Activated T-helper 2 cell treated with anti-CD3 and anti-CD28 coated beads, Interferon-gamma antibody, Interleukin-2, Interleukin-4, amounts not matched to agents 10 μg/mL and 5 μg/mL and 100 μg/mL, durations not matched to agents 14 hours and 24 hours and 36 hours (primary cell): ENCODE results near the gene NRP1. TPM values are rescaled to one million over a fixed set of nuclear protein-coding genes. Genes with fewer than 3 reads are reported as not detected.
A peak's percentile ranks its signal among the peaks of the same experiment; 100 is the strongest.

Source experiments
- DNase-seq: peaks from one replicate; pipeline ENCODE4 v3.0.0; 2021; ENCODE audit warnings: low spot score
- H3K27ac Mint-ChIP-seq: one replicate; pipeline ENCODE4 v1.8.0; 2021; ENCODE audit warnings: mixed read lengths
- H3K27me3 Mint-ChIP-seq: one replicate; pipeline ENCODE4 v1.8.0; 2021; ENCODE audit warnings: low read depth, mixed read lengths
- H3K36me3 Mint-ChIP-seq: one replicate; pipeline ENCODE4 v1.8.0; 2021; ENCODE audit warnings: low read depth, mixed read lengths
- H3K4me1 Mint-ChIP-seq: one replicate; pipeline ENCODE4 v1.8.0; 2021; ENCODE audit warnings: low read depth, mixed read lengths
- H3K4me3 Mint-ChIP-seq: one replicate; pipeline ENCODE4 v1.8.0; 2021; ENCODE audit warnings: low read depth, mild to moderate bottlenecking, moderate library complexity, mixed read lengths
- H3K9me3 Mint-ChIP-seq: one replicate; pipeline ENCODE4 v1.8.0; 2021; ENCODE audit warnings: mixed read lengths
- intact Hi-C: fragments of 100-400 bp; cut with micrococcal nuclease; formaldehyde crosslinking; loops from one replicate; pipeline ENCODE4 v1.15.1; 2023
- total RNA-seq: library from RNA; stranded (reverse); gene quantifications from 2 replicates; pipeline ENCODE4 v1.2.3, GENCODE V29; 2022

The NRP1 gene
- total RNA-seq, 1 donor from 2014 or later = 6.1 TPM

- Mint-ChIP-seq H3K4me1 (no peaks in the 10 kb centered on the region), H3K27me3 (peaks cover 49% of the 10 kb centered on the region), H3K36me3 (no peaks in the 10 kb centered on the region), H3K4me3 (no peak overlapping the region), H3K9me3 (no peaks in the 10 kb centered on the region), H3K27ac (no peak overlapping the region)
- intact Hi-C loops = no loop called here
- DNase-seq = no peak
Observed at GRCh38 chr10:33274096-33274785, 60.2 kb downstream of the NRP1 start.

DNA sequence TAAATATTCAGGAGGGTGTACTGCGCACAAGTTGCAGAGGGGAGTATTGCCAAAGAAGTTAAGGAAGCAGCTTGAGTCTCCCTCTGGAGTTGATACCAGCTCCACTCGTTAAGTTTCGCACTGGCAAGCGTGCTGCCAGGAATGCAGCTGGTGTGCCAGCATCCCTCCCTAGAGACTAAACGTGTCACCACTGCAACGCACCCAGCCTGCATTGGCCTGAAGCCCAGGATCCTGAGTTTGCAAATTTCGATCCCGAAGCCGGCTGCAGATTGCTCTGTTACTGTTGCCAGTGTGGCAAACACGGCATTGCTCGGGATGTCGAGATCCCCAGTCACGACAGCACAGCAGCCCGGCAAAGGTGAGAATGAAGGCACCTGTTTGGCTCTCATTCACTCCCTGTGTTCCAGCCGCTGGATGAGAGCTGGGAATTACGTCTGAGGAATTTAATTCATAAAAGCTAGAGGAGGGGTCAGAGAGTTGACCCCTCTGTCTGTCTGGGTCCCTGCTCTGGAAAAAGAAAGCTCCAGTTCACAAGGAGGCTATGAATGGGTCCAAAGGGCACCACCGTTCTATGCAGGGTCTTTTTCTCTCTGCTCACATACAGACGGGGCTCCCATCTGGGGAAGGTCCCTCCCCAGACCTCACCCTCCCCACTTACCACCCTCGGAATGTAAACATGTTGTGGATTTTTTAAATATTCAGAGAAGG is 61.0 kb downstream of the NRP1 start:
- H3K9me3 Mint-ChIP-seq = no peaks in the 10 kb centered on the region
- H3K27me3 Mint-ChIP-seq = peaks cover 56% of the 10 kb centered on the region
- no peaks in the 10 kb centered on the region for H3K4me1 Mint-ChIP-seq
- H3K36me3 Mint-ChIP-seq = no peaks in the 10 kb centered on the region
- no peak overlapping the region for H3K27ac Mint-ChIP-seq
- no peak for DNase-seq
- intact Hi-C loops = no loop called here
- H3K4me3 Mint-ChIP-seq = no peak overlapping the region

GRCh38 chr10:33272635-33273034 is 61.8 kb downstream of the NRP1 start:
- Mint-ChIP-seq H3K27ac (no peak overlapping the region), H3K36me3 (no peaks in the 10 kb centered on the region), H3K4me3 (no peak overlapping the region), H3K9me3 (no peaks in the 10 kb centered on the region), H3K4me1 (no peaks in the 10 kb centered on the region), H3K27me3 (peaks cover 56% of the 10 kb centered on the region)
- DNase-seq = no peak
- intact Hi-C loops = no loop called here

DNA sequence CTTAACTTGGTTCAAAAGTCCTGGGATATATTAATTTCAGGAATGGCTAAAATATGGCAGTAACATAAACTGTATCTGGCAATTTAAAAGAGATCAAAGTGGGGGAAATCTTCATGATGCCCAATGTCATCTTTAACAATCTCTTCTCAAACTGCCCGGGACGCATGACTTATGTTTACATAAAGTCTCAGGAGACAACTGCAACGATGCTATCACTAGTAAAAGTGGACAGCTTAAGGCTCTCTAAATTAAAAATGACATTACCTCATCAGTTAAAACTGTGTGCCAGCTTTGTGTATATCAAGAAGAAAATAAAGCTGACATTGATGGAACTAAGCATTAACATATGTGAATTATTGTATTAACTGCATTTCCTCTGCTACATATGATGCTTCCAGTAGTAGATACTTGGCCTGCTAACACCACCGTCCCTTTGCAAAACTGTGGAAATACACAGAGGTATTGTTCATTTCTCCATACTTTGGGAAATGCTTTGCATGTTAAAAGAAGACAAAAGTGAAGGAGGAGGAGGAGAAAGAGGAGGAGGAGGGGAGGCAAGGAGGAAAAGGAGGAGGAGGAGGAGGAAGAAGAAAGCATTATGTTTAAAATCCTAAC is 62.4 kb downstream of the NRP1 start:
- intact Hi-C loops = no loop called here
- no peak overlapping the region for H3K4me3 Mint-ChIP-seq
- H3K36me3 Mint-ChIP-seq = no peaks in the 10 kb centered on the region
- no peak overlapping the region for H3K27ac Mint-ChIP-seq
- DNase-seq = no peak
- no peaks in the 10 kb centered on the region for H3K9me3 Mint-ChIP-seq
- peaks cover 59% of the 10 kb centered on the region for H3K27me3 Mint-ChIP-seq
- no peaks in the 10 kb centered on the region for H3K4me1 Mint-ChIP-seq

GRCh38 chr10:33270971-33271370 is 63.5 kb downstream of the NRP1 start:
- DNase-seq = no peak
- intact Hi-C loops = no loop called here
- Mint-ChIP-seq H3K27ac (no peak overlapping the region), H3K27me3 (peaks cover 58% of the 10 kb centered on the region), H3K4me1 (no peaks in the 10 kb centered on the region), H3K36me3 (no peaks in the 10 kb centered on the region), H3K4me3 (no peak overlapping the region), H3K9me3 (no peaks in the 10 kb centered on the region)

- intact Hi-C loops = loop anchor here (5.0 kb wide), 1 partner anchor 35 kb away; no protein-coding TSS in a partner anchor
- Mint-ChIP-seq H3K4me1 (peaks cover 22% of the 10 kb centered on the region), H3K27me3 (peaks cover 49% of the 10 kb centered on the region), H3K4me3 (no peak overlapping the region), H3K9me3 (no peaks in the 10 kb centered on the region), H3K27ac (no peak overlapping the region), H3K36me3 (peaks cover under 1% of the 10 kb centered on the region)
- DNase-seq = no peak
Observed at GRCh38 chr10:33267708-33268107, 66.8 kb downstream of the NRP1 start.

DNA sequence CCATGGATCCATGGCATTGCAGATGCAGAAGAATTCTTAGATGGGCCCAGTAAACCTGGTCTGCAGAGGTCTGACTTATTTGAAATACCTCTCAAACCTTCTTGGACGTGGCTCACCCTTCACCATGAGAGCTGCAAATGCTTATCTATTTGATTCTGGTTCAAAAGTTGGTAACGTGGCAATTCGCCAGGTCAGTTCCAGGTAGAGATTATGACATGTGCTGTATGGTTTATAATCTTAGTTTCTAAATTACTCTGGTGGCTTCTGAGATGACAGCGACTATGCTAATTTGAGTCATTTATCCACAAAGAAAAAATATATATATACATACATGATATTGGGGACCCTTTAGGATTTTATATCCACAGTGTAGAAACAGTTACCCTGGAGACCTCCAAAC is 68.8 kb downstream of the NRP1 start:
- H3K27ac Mint-ChIP-seq = no peak overlapping the region
- intact Hi-C loops = loop anchor here (1.0 to 5.0 kb wide), 4 partner anchors 12 to 101 kb away; no protein-coding TSS in a partner anchor
- peaks cover 22% of the 10 kb centered on the region for H3K4me1 Mint-ChIP-seq
- H3K36me3 Mint-ChIP-seq = peaks cover 4% of the 10 kb centered on the region
- peaks cover 37% of the 10 kb centered on the region for H3K27me3 Mint-ChIP-seq
- no peaks in the 10 kb centered on the region for H3K9me3 Mint-ChIP-seq
- DNase-seq = peak; percentile 14
- H3K4me3 Mint-ChIP-seq = no peak overlapping the region

GRCh38 chr10:33263453-33263852 is 71.0 kb downstream of the NRP1 start:
- H3K27ac Mint-ChIP-seq = no peak overlapping the region
- peaks cover 22% of the 10 kb centered on the region for H3K4me1 Mint-ChIP-seq
- peaks cover 4% of the 10 kb centered on the region for H3K36me3 Mint-ChIP-seq
- no peak overlapping the region for H3K4me3 Mint-ChIP-seq
- intact Hi-C loops = no loop called here
- DNase-seq = no peak
- no peaks in the 10 kb centered on the region for H3K9me3 Mint-ChIP-seq
- peaks cover 31% of the 10 kb centered on the region for H3K27me3 Mint-ChIP-seq

DNA sequence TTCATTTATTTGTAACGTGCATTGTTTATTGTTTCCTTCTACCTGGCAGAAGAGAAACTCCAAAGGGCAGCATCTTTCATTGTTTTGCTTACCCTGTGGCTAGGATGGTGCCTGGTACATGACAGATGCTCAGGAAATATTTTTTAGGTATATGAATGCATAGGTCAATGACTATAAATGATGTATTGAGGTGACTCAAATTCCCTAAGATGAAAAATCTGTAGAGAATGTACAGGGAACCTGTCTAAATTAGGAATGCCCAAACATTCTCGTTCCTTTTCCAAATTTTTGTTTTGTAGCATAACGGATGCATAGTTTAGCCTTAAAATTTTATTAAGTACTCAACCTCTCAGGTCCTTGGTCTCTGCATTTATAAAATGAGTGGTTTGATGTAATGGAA is 71.6 kb downstream of the NRP1 start:
- DNase-seq = no peak
- Mint-ChIP-seq H3K36me3 (peaks cover 4% of the 10 kb centered on the region), H3K4me3 (no peak overlapping the region), H3K9me3 (no peaks in the 10 kb centered on the region), H3K4me1 (peaks cover 22% of the 10 kb centered on the region), H3K27me3 (peaks cover 30% of the 10 kb centered on the region), H3K27ac (no peak overlapping the region)
- intact Hi-C loops = no loop called here

GRCh38 chr10:33260403-33261149 is 73.9 kb downstream of the NRP1 start:
- peaks cover 22% of the 10 kb centered on the region for H3K4me1 Mint-ChIP-seq
- DNase-seq = no peak
- H3K4me3 Mint-ChIP-seq = no peak overlapping the region
- H3K36me3 Mint-ChIP-seq = peaks cover 4% of the 10 kb centered on the region
- H3K9me3 Mint-ChIP-seq = no peaks in the 10 kb centered on the region
- H3K27me3 Mint-ChIP-seq = peaks cover 36% of the 10 kb centered on the region
- H3K27ac Mint-ChIP-seq = no peak overlapping the region
- intact Hi-C loops = no loop called here

GRCh38 chr10:33258967-33259366 is 75.5 kb downstream of the NRP1 start:
- Mint-ChIP-seq H3K27me3 (peaks cover 45% of the 10 kb centered on the region), H3K4me3 (no peak overlapping the region), H3K4me1 (peaks cover 10% of the 10 kb centered on the region), H3K9me3 (no peaks in the 10 kb centered on the region), H3K36me3 (peaks cover 4% of the 10 kb centered on the region), H3K27ac (no peak overlapping the region)
- intact Hi-C loops = loop anchor here (10.0 kb wide), 1 partner anchor 1104 kb away; no protein-coding TSS in a partner anchor
- DNase-seq = no peak

DNA sequence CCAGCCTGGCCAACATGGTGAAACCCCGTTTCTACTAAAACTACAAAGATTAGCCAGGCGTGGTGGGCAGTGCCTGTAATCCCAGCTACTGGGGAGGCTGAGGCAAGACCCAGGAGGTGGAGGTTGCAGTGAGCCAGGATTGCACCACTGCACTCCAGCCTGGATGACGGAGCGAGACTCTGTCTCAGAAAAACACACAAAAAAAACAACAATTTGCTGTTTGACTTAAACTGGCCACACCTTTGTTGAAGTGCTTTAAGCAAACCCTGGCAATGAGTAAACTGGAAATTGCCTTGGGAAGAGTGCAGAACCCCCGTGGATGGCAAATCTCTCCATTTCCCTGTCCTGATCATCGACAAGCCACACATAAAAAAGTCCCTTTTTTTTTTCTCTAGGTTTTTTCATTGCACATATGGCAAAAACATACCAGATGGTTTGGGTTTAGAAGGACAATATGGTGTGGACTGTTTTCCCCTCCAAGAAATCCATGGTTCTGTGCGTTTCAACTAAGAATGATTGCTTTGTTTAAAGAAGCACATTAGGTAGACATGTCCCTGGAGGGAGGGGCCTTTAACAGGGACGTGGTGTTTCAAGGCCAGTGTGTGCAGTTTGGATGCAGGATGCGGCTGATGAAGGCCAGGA is 76.9 kb downstream of the NRP1 start:
- no peak for DNase-seq
- intact Hi-C loops = loop anchor here (10.0 kb wide), 1 partner anchor 1103 kb away; no protein-coding TSS in a partner anchor
- peaks cover 14% of the 10 kb centered on the region for H3K4me1 Mint-ChIP-seq
- no peak overlapping the region for H3K27ac Mint-ChIP-seq
- peaks cover 15% of the 10 kb centered on the region for H3K36me3 Mint-ChIP-seq
- H3K27me3 Mint-ChIP-seq = peaks cover 44% of the 10 kb centered on the region
- H3K9me3 Mint-ChIP-seq = no peaks in the 10 kb centered on the region
- H3K4me3 Mint-ChIP-seq = no peak overlapping the region
